Measurements from ENCODE around the gene PRKAA2.

PRKAA2 gene

DNA sequence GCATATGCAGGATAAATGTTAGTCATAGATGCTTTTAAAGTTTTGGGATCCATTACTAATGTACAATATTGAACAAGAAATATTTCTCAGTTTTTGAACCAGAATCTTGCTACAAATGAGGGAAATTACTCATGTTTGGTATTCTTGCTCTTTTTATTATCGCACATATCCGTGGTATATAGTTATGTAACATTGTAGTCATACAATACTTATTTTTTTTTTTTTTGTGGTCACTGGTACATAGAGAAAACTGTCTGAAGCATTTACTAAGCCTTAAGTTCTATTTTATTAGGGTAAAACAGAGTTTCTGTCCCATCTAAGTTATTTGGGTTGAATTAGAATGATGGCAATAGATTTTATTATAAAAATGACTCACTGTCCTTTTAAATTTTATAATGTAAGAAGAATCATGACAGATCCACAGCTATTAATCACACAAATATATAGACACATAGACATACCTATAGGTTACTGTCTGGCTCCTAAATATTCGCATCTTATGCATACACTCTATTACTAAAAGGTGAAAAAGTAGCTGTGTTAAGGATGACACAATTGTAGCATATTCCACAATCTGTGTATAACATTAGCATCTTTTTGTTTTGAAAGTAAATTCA lies 18.0 kb upstream of the PRKAA2 start:
- no peak for DNase-seq (ENCODE audit: low spot score)
- in situ Hi-C loops (cut with MboI; ENCODE audit: low pct_unique_long_range_greater_than_20kb, low sequenced_read_pairs, unreplicated experiment): no loop called here
- TF ChIP-seq, protein P1, sequence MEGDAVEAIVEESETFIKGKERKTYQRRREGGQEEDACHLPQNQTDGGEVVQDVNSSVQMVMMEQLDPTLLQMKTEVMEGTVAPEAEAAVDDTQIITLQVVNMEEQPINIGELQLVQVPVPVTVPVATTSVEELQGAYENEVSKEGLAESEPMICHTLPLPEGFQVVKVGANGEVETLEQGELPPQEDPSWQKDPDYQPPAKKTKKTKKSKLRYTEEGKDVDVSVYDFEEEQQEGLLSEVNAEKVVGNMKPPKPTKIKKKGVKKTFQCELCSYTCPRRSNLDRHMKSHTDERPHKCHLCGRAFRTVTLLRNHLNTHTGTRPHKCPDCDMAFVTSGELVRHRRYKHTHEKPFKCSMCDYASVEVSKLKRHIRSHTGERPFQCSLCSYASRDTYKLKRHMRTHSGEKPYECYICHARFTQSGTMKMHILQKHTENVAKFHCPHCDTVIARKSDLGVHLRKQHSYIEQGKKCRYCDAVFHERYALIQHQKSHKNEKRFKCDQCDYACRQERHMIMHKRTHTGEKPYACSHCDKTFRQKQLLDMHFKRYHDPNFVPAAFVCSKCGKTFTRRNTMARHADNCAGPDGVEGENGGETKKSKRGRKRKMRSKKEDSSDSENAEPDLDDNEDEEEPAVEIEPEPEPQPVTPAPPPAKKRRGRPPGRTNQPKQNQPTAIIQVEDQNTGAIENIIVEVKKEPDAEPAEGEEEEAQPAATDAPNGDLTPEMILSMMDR (IDR thresholded peaks at IDR 0.05; ENCODE audit: extremely low read depth, insufficient read depth, missing control alignments): no peak

- in situ Hi-C loops (cut with MboI; ENCODE audit: low pct_unique_long_range_greater_than_20kb, low sequenced_read_pairs, unreplicated experiment): no loop called here
- DNase-seq (ENCODE audit: low spot score): no peak
- TF ChIP-seq, protein P1 (IDR thresholded peaks at IDR 0.05; ENCODE audit: extremely low read depth, insufficient read depth, missing control alignments): no peak
These were observed 17.5 kb upstream of the PRKAA2 start for GRCh38 chr1:56627636-56628039.

DNA sequence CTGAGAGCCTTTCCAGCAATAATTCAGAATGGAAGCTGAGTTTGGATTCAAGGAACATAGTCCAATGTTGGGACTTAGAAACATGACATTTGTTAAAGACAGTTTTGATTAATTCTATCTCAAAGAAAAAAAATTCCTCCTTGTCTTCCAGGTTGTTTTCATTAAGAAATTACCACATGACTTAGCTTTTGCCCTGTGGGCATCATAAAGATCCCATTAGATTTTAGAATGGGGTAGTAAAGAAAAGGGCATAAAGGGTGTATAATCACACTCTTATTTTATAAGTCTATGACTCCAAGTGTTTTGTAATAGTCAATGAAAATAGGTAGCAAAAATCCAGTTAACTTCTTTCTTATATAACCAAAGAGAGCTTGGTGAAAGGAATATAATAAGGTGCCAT lies 14.3 kb upstream of the PRKAA2 start:
- no peak for DNase-seq (ENCODE audit: low spot score)
- TF ChIP-seq, protein P1 (IDR thresholded peaks at IDR 0.05; ENCODE audit: extremely low read depth, insufficient read depth, missing control alignments): no peak
- in situ Hi-C loops (cut with MboI; ENCODE audit: low pct_unique_long_range_greater_than_20kb, low sequenced_read_pairs, unreplicated experiment): no loop called here

DNA sequence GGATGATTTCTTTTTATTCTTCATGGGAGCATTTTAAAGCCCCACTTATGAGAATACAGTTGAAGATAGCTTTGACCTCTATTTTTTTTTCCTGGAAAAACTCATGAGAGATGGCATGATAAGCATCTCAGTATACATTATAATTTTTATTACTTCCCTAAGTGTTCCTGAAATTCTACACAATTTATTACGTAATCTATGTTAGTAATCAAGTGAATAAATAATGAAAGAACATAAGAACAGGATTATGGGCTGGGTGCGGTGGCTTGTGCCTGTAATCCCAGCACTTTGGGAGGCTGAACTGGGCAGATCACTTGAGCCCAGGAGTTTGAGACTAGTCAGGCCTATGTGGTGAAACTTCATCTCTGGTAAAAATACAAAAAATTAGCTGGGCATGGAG lies 13.2 kb upstream of the PRKAA2 start:
- TF ChIP-seq, protein P1 (IDR thresholded peaks at IDR 0.05; ENCODE audit: extremely low read depth, insufficient read depth, missing control alignments): no peak
- DNase-seq (ENCODE audit: low spot score): no peak
- in situ Hi-C loops (cut with MboI; ENCODE audit: low pct_unique_long_range_greater_than_20kb, low sequenced_read_pairs, unreplicated experiment): no loop called here

DNA sequence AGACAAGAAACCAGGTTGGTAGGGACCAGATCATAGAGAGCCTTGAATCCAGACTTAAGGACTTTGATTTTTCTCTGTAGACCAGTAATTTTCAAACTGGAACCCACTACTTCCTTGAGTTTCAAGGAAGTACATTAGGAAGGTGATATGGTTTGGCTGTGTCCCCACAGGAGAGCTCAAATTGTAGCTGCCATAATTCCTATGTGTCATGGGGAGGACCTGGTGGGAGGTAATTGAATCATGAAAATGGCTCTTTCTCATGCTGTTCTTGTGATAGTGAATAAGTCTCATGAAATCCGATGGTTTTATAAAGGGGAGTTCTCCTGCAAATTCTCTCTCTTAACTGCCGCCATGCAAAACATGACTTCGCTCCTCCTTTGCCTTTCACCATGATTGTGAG lies 10.1 kb upstream of the PRKAA2 start:
- no peak for DNase-seq (ENCODE audit: low spot score)
- TF ChIP-seq, protein P1 (IDR thresholded peaks at IDR 0.05; ENCODE audit: extremely low read depth, insufficient read depth, missing control alignments): no peak
- in situ Hi-C loops (cut with MboI; ENCODE audit: low pct_unique_long_range_greater_than_20kb, low sequenced_read_pairs, unreplicated experiment): no loop called here

DNA sequence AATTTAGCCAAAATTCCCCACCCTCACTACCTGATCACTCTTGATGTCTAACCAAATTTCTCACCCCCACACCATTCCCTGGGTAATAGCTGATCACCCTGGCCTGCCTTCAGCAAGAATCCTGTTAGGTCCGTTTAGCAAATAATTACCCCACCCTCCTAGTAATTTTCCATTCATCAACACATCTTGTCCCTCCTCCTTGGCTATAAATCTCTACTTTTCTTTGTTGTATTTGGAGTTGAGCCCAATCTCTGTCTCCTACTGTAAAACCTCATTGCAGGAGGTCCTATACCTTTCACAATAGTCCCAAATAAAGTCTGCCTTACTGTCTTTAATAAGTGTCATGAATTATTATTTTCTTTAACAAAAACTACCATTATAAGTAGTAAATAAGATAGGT lies 6.9 kb upstream of the PRKAA2 start:
- in situ Hi-C loops (cut with MboI; ENCODE audit: low pct_unique_long_range_greater_than_20kb, low sequenced_read_pairs, unreplicated experiment): no loop called here
- TF ChIP-seq, protein P1 (IDR thresholded peaks at IDR 0.05; ENCODE audit: extremely low read depth, insufficient read depth, missing control alignments): no peak
- DNase-seq (ENCODE audit: low spot score): no peak

All from GM13977 (cell line).